IMR-90 (cell line): ENCODE data around the gene GAPVD1. TPM values are rescaled to one million over a fixed set of nuclear protein-coding genes. Genes with fewer than 3 reads are reported as not detected.

Experiments used
- ATAC-seq: fragments of 200-7000 bp; cut with Tn5 transposase; 2 replicates; pipeline ENCODE4 v1.9.1; 2020; ENCODE audit warnings: low read depth, mild to moderate bottlenecking, moderate library complexity
- BruUV-seq: library from RNA; stranded (reverse); fragments of 400-500 nt; replicated peaks from 2 replicates; lab custom pipeline; 2021; lab: Mats Ljungman, UMichigan
- CTCF ChIA-PET: fragments of 300-600 bp; formaldehyde crosslinking; extraction: SDS; loops from one replicate; lab custom pipeline; 2021; ENCODE audit warnings: antibody characterized with exemption; lab: Yijun Ruan, JAX
- POLR2A ChIA-PET: fragments of 300-600 bp; sonication (Branson Sonifier 250); formaldehyde crosslinking; loops from one replicate; lab custom pipeline; 2022; ENCODE audit warnings: antibody characterized with exemption; ENCODE audit not compliant: unreplicated experiment; lab: Charles Lee
- DNase-seq: peaks from one replicate; pipeline ENCODE4 v3.0.0; 2013
- H2AFZ ChIP-seq: replicated peaks from 2 replicates; pipeline ENCODE3; 2013; ENCODE audit warnings: low read length, mild to moderate bottlenecking; ENCODE audit not compliant: poor library complexity
- H2AK5ac ChIP-seq: 2 replicates; pipeline ENCODE4 v1.6.1; 2013; ENCODE audit warnings: low read depth, low read length, inconsistent platforms
- H2AK9ac ChIP-seq: replicated peaks from 2 replicates; pipeline ENCODE3; 2013; ENCODE audit warnings: mild to moderate bottlenecking, low read depth, low read length, moderate library complexity; ENCODE audit not compliant: poor library complexity
- H2BK120ac ChIP-seq: 2 replicates; pipeline ENCODE4 v1.6.1; 2013; ENCODE audit warnings: low read depth, low read length, inconsistent platforms
- H2BK15ac ChIP-seq: 3 replicates; pipeline ENCODE4 v1.6.1; 2013; ENCODE audit warnings: low read depth, low read length, inconsistent platforms
- H2BK20ac ChIP-seq: 2 replicates; pipeline ENCODE4 v1.6.1; 2013; ENCODE audit warnings: low read depth, mild to moderate bottlenecking, inconsistent platforms, low read length, moderate library complexity
- H2BK5ac ChIP-seq: 2 replicates; pipeline ENCODE4 v1.6.1; 2013; ENCODE audit warnings: mild to moderate bottlenecking, low read depth, low read length, inconsistent platforms; ENCODE audit not compliant: poor library complexity, severe bottlenecking
- H3K14ac ChIP-seq: replicated peaks from 2 replicates; pipeline ENCODE4 v1.6.1; 2013; ENCODE audit warnings: low read depth, low read length, inconsistent platforms
- H3K18ac ChIP-seq: 2 replicates; pipeline ENCODE4 v1.6.1; 2013; ENCODE audit warnings: low read depth, low read length, control low read depth
- H3K23ac ChIP-seq: 2 replicates; pipeline ENCODE4 v1.6.1; 2013; ENCODE audit warnings: low read depth, low read length, inconsistent platforms
- H3K27ac ChIP-seq: 2 replicates; pipeline ENCODE4 v1.5.1; 2013; ENCODE audit warnings: mild to moderate bottlenecking, control low read depth, low read length; ENCODE audit not compliant: insufficient read depth
- H3K27me3 ChIP-seq: 2 replicates; pipeline ENCODE4 v1.6.1; 2013; ENCODE audit warnings: low read length; ENCODE audit not compliant: control insufficient read depth, insufficient read depth
- H3K36me3 ChIP-seq: 2 replicates; pipeline ENCODE4 v1.6.1; 2013; ENCODE audit warnings: low read length, mixed read lengths; ENCODE audit not compliant: control insufficient read depth, insufficient read depth
- H3K4ac ChIP-seq: 2 replicates; pipeline ENCODE4 v1.6.1; 2013; ENCODE audit warnings: low read depth, low read length, inconsistent platforms
- H3K4me1 ChIP-seq: 2 replicates; pipeline ENCODE4 v1.6.1; 2013; ENCODE audit warnings: low read length, mixed read lengths; ENCODE audit not compliant: control insufficient read depth, insufficient read depth
- H3K4me2 ChIP-seq: 2 replicates; pipeline ENCODE4 v1.6.1; 2013; ENCODE audit warnings: low read depth, mild to moderate bottlenecking, control low read depth, low read length, moderate library complexity
- H3K4me3 ChIP-seq: 2 replicates; pipeline ENCODE4 v1.5.1; 2013; ENCODE audit warnings: low read depth, mild to moderate bottlenecking, control low read depth, low read length, moderate library complexity; ENCODE audit not compliant: insufficient read depth
- H3K56ac ChIP-seq: 2 replicates; pipeline ENCODE4 v1.6.1; 2013; ENCODE audit warnings: low read length, inconsistent platforms; ENCODE audit not compliant: insufficient read depth; ENCODE audit errors: extremely low read depth
- H3K79me1 ChIP-seq, 2 experiments: 2 replicates each; pipeline ENCODE4 v1.6.1; 2013; ENCODE audit warnings: low read length in 2 of 2, inconsistent platforms in 1 of 2, low read depth in 1 of 2
- H3K9ac ChIP-seq: 2 replicates; pipeline ENCODE4 v1.6.1; 2013; ENCODE audit warnings: low read depth, low read length, control low read depth
- H3K9me1 ChIP-seq: 2 replicates; pipeline ENCODE4 v1.6.1; 2013; ENCODE audit warnings: low read length, inconsistent platforms; ENCODE audit not compliant: insufficient read depth
- H3K9me3 ChIP-seq: 2 replicates; pipeline ENCODE4 v1.6.1; 2013; ENCODE audit warnings: low read length; ENCODE audit not compliant: control insufficient read depth, insufficient read depth
- H4K20me1 ChIP-seq: 2 replicates; pipeline ENCODE4 v1.6.1; 2013; ENCODE audit warnings: low read length, inconsistent platforms; ENCODE audit not compliant: insufficient read depth
- H4K5ac ChIP-seq: 2 replicates; pipeline ENCODE4 v1.6.1; 2013; ENCODE audit warnings: mild to moderate bottlenecking, low read depth, low read length, control low read depth
- H4K8ac ChIP-seq, 2 experiments: 2 replicates each; pipeline ENCODE4 v1.6.1; 2013; ENCODE audit warnings: low read depth in 2 of 2, low read length in 2 of 2, control low read depth in 1 of 2, inconsistent platforms in 1 of 2
- H4K91ac ChIP-seq: 2 replicates; pipeline ENCODE4 v1.6.1; 2013; ENCODE audit warnings: low read depth, low read length, inconsistent platforms; ENCODE audit not compliant: insufficient read depth
- NFE2L2 ChIP-seq: fragments of 150-350 bp; IDR thresholded peaks from 2 replicates; pipeline ENCODE4 v1.6.1; 2016; ENCODE audit warnings: low read depth, mild to moderate bottlenecking, low read length
- RCOR1 ChIP-seq: IDR thresholded peaks from 2 replicates; pipeline ENCODE4 v1.6.1; 2012; ENCODE audit warnings: mild to moderate bottlenecking, low read length, improper control_type of control experiment; ENCODE audit not compliant: insufficient replicate concordance
- RFX5 ChIP-seq: IDR thresholded peaks from 2 replicates; pipeline ENCODE4 v1.8.0; 2012; ENCODE audit warnings: low read depth, mild to moderate bottlenecking, low read length, moderate library complexity
- SMC3 ChIP-seq: fragments of 150-350 bp; IDR thresholded peaks from 2 replicates; pipeline ENCODE4 v1.6.1; 2016; ENCODE audit warnings: low read depth, mild to moderate bottlenecking, antibody characterized with exemption, low read length, moderate library complexity
- WGBS, 2 experiments: methylation state at CpG; one replicate each; pipeline versions ENCODE4 v1.1.5 to v1.1.7; 2013; ENCODE audit warnings: missing lambda C conversion rate in 2 of 2; ENCODE audit not compliant: insufficient read length in 1 of 2; ENCODE audit errors: extremely low coverage in 2 of 2; 5-methylcytosine and 5-hydroxymethylcytosine counted together
- dilution Hi-C: fragments of 300-500 bp; cut with HindIII; formaldehyde crosslinking; loops from one replicate; pipeline ENCODE4 v1.14.3; 2018; ENCODE audit warnings: low sequenced_read_pairs; ENCODE audit not compliant: unreplicated experiment
- in situ Hi-C: fragments of 300-500 bp; cut with MboI; formaldehyde crosslinking; loops from 3 replicates; pipeline ENCODE4 v1.14.3; 2019; ENCODE audit warnings: low sequenced_read_pairs, inconsistent platforms, mixed read lengths
- intact Hi-C: fragments of 100-400 bp; cut with micrococcal nuclease; formaldehyde crosslinking; loops from 2 replicates; pipeline ENCODE4 v1.10.0; 2022
- polyA plus RNA-seq, 3 experiments: library from polyadenylated mRNA; depleted of rRNA; stranded (reverse); fragments of >200 nt; gene quantifications; 2 replicates each; pipeline ENCODE4 v1.2.3, GENCODE V29; 2012; ENCODE audit warnings: low replicate concordance in 1 of 3
- total RNA-seq: library from RNA; depleted of rRNA; stranded (reverse); fragments of >200 nt; gene quantifications from 2 replicates; pipeline ENCODE4 v1.2.3, GENCODE V29; 2012

Gene GAPVD1
- total and polyA plus RNA-seq, 2 of the 4 experiments (the other 2 are of a cell fraction), result 13.8 to 50.9 TPM

- no CpG with 5 or more reads among the region's 17 CpGs for WGBS, 2 experiments
Observed at GRCh38 chr9:125407432-125407973, 145.9 kb downstream of the GAPVD1 start.

More at GRCh38 chr9:125407432-125407973, 145.9 kb downstream of the GAPVD1 start:
- Histone ChIP-seq H3K4me3 (peak overlapping the region; percentile 82), H3K14ac (no peak overlapping the region), H3K18ac (peak overlapping the region; percentile 46; the same call in 1 of the 2 replicates), H2BK20ac (no peak overlapping the region), H2BK5ac (no peak overlapping the region), H3K4me1 (peaks cover 3% of the 10 kb centered on the region; the same call in 1 of the 2 replicates), H3K9me3 (peaks cover 2% of the 10 kb centered on the region; the same call in 1 of the 2 replicates), H2BK15ac (no peak overlapping the region), H3K27ac (0 out of 2 replicates have a peak overlapping the region, but pooled peaks have one; percentile 33), H4K8ac (no peak overlapping the region), H3K56ac (no peak overlapping the region), H2AFZ (peak overlapping the region; percentile 91), H3K23ac (no peak overlapping the region), H2AK5ac (no peak overlapping the region), H2AK9ac (peak overlapping the region; percentile 56), H3K4ac (no peak overlapping the region), H3K9ac (peak overlapping the region; percentile 73), H3K27me3 (peaks cover 3% of the 10 kb centered on the region; the same call in 1 of the 2 replicates), H3K9me1 (peaks cover 8% of the 10 kb centered on the region), H4K5ac (peak overlapping the region; percentile 81; the same call in 1 of the 2 replicates), H4K91ac (no peak overlapping the region), H4K20me1 (no peaks in the 10 kb centered on the region), H3K36me3 (no peaks in the 10 kb centered on the region), H3K4me2 (peak overlapping the region; percentile 95), H2BK120ac (peak overlapping the region; percentile 26; the same call in 1 of the 2 replicates), H3K79me1 (peaks cover 0 to 6% of the 10 kb centered on the region in 2 experiments; a peak in 1 of 4 replicates)
- POLR2A ChIA-PET, result no interaction called here
- intact Hi-C loops (loop anchor here (5.0 to 10.0 kb wide), 3 partner anchors 300 to 1087 kb away; partner anchors contain the start of gene MAPKAP1), dilution Hi-C loops (no loop called here), in situ Hi-C loops (loop anchor here (5.0 to 25.0 kb wide), 4 partner anchors 227 to 1080 kb away; no protein-coding TSS in a partner anchor)
- ATAC-seq (peak; percentile 10), DNase-seq (no peak)
- CTCF ChIA-PET, result interaction anchor here (0.8 to 1.6 kb wide), 3 partner anchors 143 to 991 kb away, joined by 3 to 6 read pairs (median 4); no protein-coding TSS in a partner anchor
- BruUV-seq, result no TSS peak
- TF ChIP-seq RFX5 (no peak), SMC3 (no peak), NFE2L2 (no peak), RCOR1 (no peak)
